NT2/D1 (cell line): ENCODE data around the gene OR2V1.
"Not testable (repeated sequence)": the region's sequence is repeated elsewhere in the genome, so short reads cannot be mapped to it uniquely, and the experiment has no call there.

Source experiments
- DNase-seq: peaks from one replicate; pipeline ENCODE4 v3.0.0-alpha.2; 2011; ENCODE audit warnings: low read depth, low spot score
- H3K27me3 ChIP-seq: 2 replicates; pipeline ENCODE4 v1.6.0; 2011; ENCODE audit warnings: mild to moderate bottlenecking; ENCODE audit not compliant: insufficient read length, insufficient read depth
- H3K36me3 ChIP-seq: 2 replicates; pipeline ENCODE4 v1.6.1; 2011; ENCODE audit warnings: mild to moderate bottlenecking, low read length, mixed read lengths; ENCODE audit not compliant: insufficient read depth, insufficient read length
- H3K4me1 ChIP-seq: 2 replicates; pipeline ENCODE4 v1.5.1; 2011; ENCODE audit not compliant: insufficient read depth, insufficient read length
- H3K4me3 ChIP-seq: 2 replicates; pipeline ENCODE4 v1.5.1; 2011; ENCODE audit warnings: low read depth; ENCODE audit not compliant: insufficient read length
- H3K9ac ChIP-seq: 2 replicates; pipeline ENCODE4 v1.6.0; 2011; ENCODE audit warnings: low read depth; ENCODE audit not compliant: insufficient read length
- H3K9me3 ChIP-seq: 2 replicates; pipeline ENCODE4 v1.5.1; 2011; ENCODE audit warnings: mild to moderate bottlenecking, low read length; ENCODE audit not compliant: insufficient read depth
- SUZ12 ChIP-seq: IDR thresholded peaks from 2 replicates; pipeline ENCODE4 v1.6.1; 2011; ENCODE audit not compliant: insufficient read length, insufficient read depth; ENCODE audit errors: extremely low read depth
- YY1 ChIP-seq: IDR thresholded peaks from 2 replicates; pipeline ENCODE4 v1.6.1; 2011; ENCODE audit not compliant: insufficient read length, insufficient read depth
- ZNF274 ChIP-seq: IDR thresholded peaks from 2 replicates; pipeline ENCODE4 v1.6.1; 2011; ENCODE audit warnings: mild to moderate bottlenecking, low read depth, low read length

OR2V1 gene

GRCh38 chr5:181153814-181154213 is 22.8 kb upstream of the OR2V1 start:
- TF ChIP-seq YY1 = no peak
- TF ChIP-seq SUZ12 = no peak
- TF ChIP-seq ZNF274 = no peak
- Histone ChIP-seq H3K9ac (no peak overlapping the region), H3K27me3 (no peaks in the 10 kb centered on the region), H3K4me1 (peaks cover 4% of the 10 kb centered on the region), H3K9me3 (no peaks in the 10 kb centered on the region), H3K36me3 (no peaks in the 10 kb centered on the region), H3K4me3 (no peak overlapping the region)
- DNase-seq = no peak

GRCh38 chr5:181152406-181152805 is 21.4 kb upstream of the OR2V1 start:
- DNase-seq = no peak
- Histone ChIP-seq H3K9me3 (no peaks in the 10 kb centered on the region), H3K4me3 (no peak overlapping the region), H3K36me3 (no peaks in the 10 kb centered on the region), H3K9ac (no peak overlapping the region), H3K4me1 (peaks cover 4% of the 10 kb centered on the region), H3K27me3 (no peaks in the 10 kb centered on the region)
- TF ChIP-seq SUZ12 (no peak), YY1 (no peak), ZNF274 (no peak)

GRCh38 chr5:181151146-181151545 is 20.2 kb upstream of the OR2V1 start:
- no peaks in the 10 kb centered on the region for H3K27me3 ChIP-seq
- H3K9ac ChIP-seq = no peak overlapping the region
- H3K36me3 ChIP-seq = no peaks in the 10 kb centered on the region
- no peaks in the 10 kb centered on the region for H3K9me3 ChIP-seq
- H3K4me1 ChIP-seq = peaks cover 4% of the 10 kb centered on the region
- H3K4me3 ChIP-seq = no peak overlapping the region
- DNase-seq = no peak
- no peak for TF ChIP-seq SUZ12
- TF ChIP-seq ZNF274 = no peak
- TF ChIP-seq YY1 = no peak

- Histone ChIP-seq H3K4me1 (peaks cover 4% of the 10 kb centered on the region), H3K9ac (no peak overlapping the region), H3K9me3 (peaks cover 10% of the 10 kb centered on the region), H3K36me3 (no peaks in the 10 kb centered on the region), H3K4me3 (no peak overlapping the region), H3K27me3 (no peaks in the 10 kb centered on the region)
- DNase-seq = no peak
- TF ChIP-seq SUZ12 (no peak), YY1 (no peak), ZNF274 (no peak)
These were observed 19.1 kb upstream of the OR2V1 start for GRCh38 chr5:181149806-181150733.

GRCh38 chr5:181149355-181149754 is 18.4 kb upstream of the OR2V1 start:
- DNase-seq = no peak
- Histone ChIP-seq H3K36me3 (no peaks in the 10 kb centered on the region), H3K9ac (no peak overlapping the region), H3K27me3 (no peaks in the 10 kb centered on the region), H3K9me3 (peaks cover 16% of the 10 kb centered on the region), H3K4me1 (peaks cover 4% of the 10 kb centered on the region), H3K4me3 (no peak overlapping the region)
- TF ChIP-seq SUZ12 (no peak), YY1 (no peak), ZNF274 (no peak)

GRCh38 chr5:181146927-181147636 is 16.1 kb upstream of the OR2V1 start, which contains the start of gene OR2V2:
Gene OR2V2 (plus strand): TSS chr5:181147586. CDS start chr5:181154943, 7,357 bp downstream.
- H3K9me3 ChIP-seq = peaks cover 16% of the 10 kb centered on the region
- not testable (repeated sequence) for H3K4me1 ChIP-seq, H3K4me3 ChIP-seq, H3K27me3 ChIP-seq, H3K36me3 ChIP-seq, H3K9ac ChIP-seq, DNase-seq

- DNase-seq = no peak
- H3K36me3 ChIP-seq = no peaks in the 10 kb centered on the region
- H3K4me1 ChIP-seq = no peaks in the 10 kb centered on the region
- no peak overlapping the region for H3K4me3 ChIP-seq
- peaks cover 16% of the 10 kb centered on the region for H3K9me3 ChIP-seq
- TF ChIP-seq SUZ12 = no peak
- no peak for TF ChIP-seq YY1
- no peaks in the 10 kb centered on the region for H3K27me3 ChIP-seq
- H3K9ac ChIP-seq = no peak overlapping the region
These were observed 14.2 kb upstream of the OR2V1 start for GRCh38 chr5:181145133-181145532.
